ENCODE measurements around the gene FER. TPM values are rescaled to one million over a fixed set of nuclear protein-coding genes. Genes with fewer than 3 reads are reported as not detected.

FER gene
- polyA plus RNA-seq, 1 of the 3 experiments (the other 2 are of a cell fraction): 1.8 TPM

GRCh38 chr5:108940506-108940905, 192.8 kb downstream of the FER start:
- H3F3A ChIP-seq (replicated peaks; ENCODE audit: insufficient read depth): no peaks in the 10 kb centered on the region
- H3K9ac ChIP-seq: no peak overlapping the region
- no peak overlapping the region for H3K4me2 ChIP-seq
- H3K4me1 ChIP-seq (ENCODE audit: control insufficient read depth in 1 of 2, insufficient read depth in 2 of 2, low read depth in 1 of 2, low read length in 1 of 2): no peaks in the 10 kb centered on the region
- no peak for DNase-seq
- no peak overlapping the region for H3K4me3 ChIP-seq (ENCODE audit: low read depth in 2 of 2, low read length in 1 of 2)
- H3K27ac ChIP-seq (ENCODE audit: low read depth in 2 of 2, low read length in 1 of 2): no peak overlapping the region
- no peaks in the 10 kb centered on the region for H3K9me3 ChIP-seq
- TF ChIP-seq EP300 (IDR thresholded peaks at IDR 0.05; ENCODE audit: borderline replicate concordance in 1 of 2, low read depth in 1 of 2, low read length in 1 of 2): no peak
- TF ChIP-seq RAD21 (IDR thresholded peaks at IDR 0.05; ENCODE audit: low read length): no peak
- TF ChIP-seq USF1 (IDR thresholded peaks at IDR 0.05; ENCODE audit: borderline replicate concordance, low read depth): no peak
- TF ChIP-seq SIN3A (IDR thresholded peaks at IDR 0.05; ENCODE audit: borderline replicate concordance, low read depth, low read length): no peak
- TF ChIP-seq REST (IDR thresholded peaks at IDR 0.05; ENCODE audit: low read depth, low read length): no peak
- no peak for TF ChIP-seq MXI1 (IDR thresholded peaks at IDR 0.05; ENCODE audit: low read depth, low read length)
- TF ChIP-seq TEAD4 (IDR thresholded peaks at IDR 0.05; ENCODE audit: borderline replicate concordance, insufficient read depth): no peak
- no peak for TF ChIP-seq YY1 (IDR thresholded peaks at IDR 0.05; ENCODE audit: low read depth)
- TF ChIP-seq FOXM1 (IDR thresholded peaks at IDR 0.05; ENCODE audit: low read depth): no peak
- no peak for TF ChIP-seq SMC3 (IDR thresholded peaks at IDR 0.05; ENCODE audit: low read depth, low read length)
- no peak for TF ChIP-seq TAF1 (IDR thresholded peaks at IDR 0.05; ENCODE audit: borderline replicate concordance, low read depth, low read length)
- TF ChIP-seq, protein P1, sequence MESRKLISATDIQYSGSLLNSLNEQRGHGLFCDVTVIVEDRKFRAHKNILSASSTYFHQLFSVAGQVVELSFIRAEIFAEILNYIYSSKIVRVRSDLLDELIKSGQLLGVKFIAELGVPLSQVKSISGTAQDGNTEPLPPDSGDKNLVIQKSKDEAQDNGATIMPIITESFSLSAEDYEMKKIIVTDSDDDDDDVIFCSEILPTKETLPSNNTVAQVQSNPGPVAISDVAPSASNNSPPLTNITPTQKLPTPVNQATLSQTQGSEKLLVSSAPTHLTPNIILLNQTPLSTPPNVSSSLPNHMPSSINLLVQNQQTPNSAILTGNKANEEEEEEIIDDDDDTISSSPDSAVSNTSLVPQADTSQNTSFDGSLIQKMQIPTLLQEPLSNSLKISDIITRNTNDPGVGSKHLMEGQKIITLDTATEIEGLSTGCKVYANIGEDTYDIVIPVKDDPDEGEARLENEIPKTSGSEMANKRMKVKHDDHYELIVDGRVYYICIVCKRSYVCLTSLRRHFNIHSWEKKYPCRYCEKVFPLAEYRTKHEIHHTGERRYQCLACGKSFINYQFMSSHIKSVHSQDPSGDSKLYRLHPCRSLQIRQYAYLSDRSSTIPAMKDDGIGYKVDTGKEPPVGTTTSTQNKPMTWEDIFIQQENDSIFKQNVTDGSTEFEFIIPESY (IDR thresholded peaks at IDR 0.05; ENCODE audit: borderline replicate concordance, low read depth): no peak
- TF ChIP-seq, protein P2, sequence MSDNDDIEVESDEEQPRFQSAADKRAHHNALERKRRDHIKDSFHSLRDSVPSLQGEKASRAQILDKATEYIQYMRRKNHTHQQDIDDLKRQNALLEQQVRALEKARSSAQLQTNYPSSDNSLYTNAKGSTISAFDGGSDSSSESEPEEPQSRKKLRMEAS (IDR thresholded peaks at IDR 0.05; ENCODE audit: low read depth): no peak
- no peak for TF ChIP-seq MEF2A (IDR thresholded peaks at IDR 0.05; ENCODE audit: borderline replicate concordance, low read depth)
- TF ChIP-seq ELF1 (IDR thresholded peaks at IDR 0.05): no peak
- no peak for TF ChIP-seq FOXJ3 (CRISPR knock-in tag; IDR thresholded peaks at IDR 0.05)
- TF ChIP-seq NFIC (IDR thresholded peaks at IDR 0.05; ENCODE audit: borderline replicate concordance): no peak
- TF ChIP-seq IRF3 (IDR thresholded peaks at IDR 0.05; ENCODE audit: low read depth, low read length): no peak
- 94% methylated on average over 4 of the region's 4 CpGs for WGBS (ENCODE audit: low lambda C conversion rate)
- CTCF ChIA-PET: no interaction called here
- 0 out of 2 replicates have a peak, but pooled peaks cover 2% of the 10 kb centered on the region for H3K9me2 ChIP-seq
- H3K79me2 ChIP-seq (ENCODE audit: insufficient read depth): no peaks in the 10 kb centered on the region
- peaks cover 0 to 3% of the 10 kb centered on the region in 2 experiments for H3K36me3 ChIP-seq (replicated peaks in 1 of 2; ENCODE audit: control insufficient read depth in 1 of 2, insufficient read depth in 2 of 2, low read length in 1 of 2)
- H4K20me1 ChIP-seq (ENCODE audit: insufficient read depth): no peaks in the 10 kb centered on the region
- H3K27me3 ChIP-seq (ENCODE audit: insufficient read depth): no peaks in the 10 kb centered on the region
- POLR2A ChIA-PET: no interaction called here
- no peak overlapping the region for H2AFZ ChIP-seq (ENCODE audit: low read depth)
